Measurements from ENCODE around the gene KHDC1L.

The KHDC1L gene

DNA sequence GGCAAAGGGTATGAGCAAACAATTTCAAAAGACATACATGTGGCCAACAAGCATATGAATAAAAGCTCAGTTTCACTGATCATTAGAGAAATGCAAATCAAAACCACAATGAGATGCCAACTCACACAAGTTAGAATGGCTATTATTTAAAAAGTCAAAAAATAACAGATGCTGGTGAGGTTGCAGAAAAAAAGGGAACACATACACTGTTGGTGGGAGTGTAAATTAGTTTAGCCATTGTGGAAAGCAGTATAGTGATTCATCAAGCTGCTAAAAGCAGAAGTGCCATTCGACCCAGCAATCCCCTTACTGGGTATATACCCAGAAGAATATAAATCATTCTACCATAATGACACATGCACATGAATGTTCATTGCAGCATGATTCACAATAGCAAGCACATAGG, 6.7 kb upstream of the KHDC1L start:
- H3K4me3 ChIP-seq (replicated peaks; ENCODE audit: insufficient read depth, low read length) = no peak overlapping the region
- H3K27ac ChIP-seq (replicated peaks) = no peak overlapping the region
- TF ChIP-seq SPI1 (IDR thresholded peaks at IDR 0.05; ENCODE audit: borderline replicate concordance, low read depth) (peak; percentile 88), POLR2AphosphoS5 (IDR thresholded peaks at IDR 0.05; ENCODE audit: low read depth) (no peak), GABPA (IDR thresholded peaks at IDR 0.05; ENCODE audit: low read depth) (no peak)
- DNase-seq (ENCODE audit: low read depth in 1 of 2, low spot score in 1 of 2) = peak in 1 of 2 experiments; percentile 26
- no peaks in the 10 kb centered on the region for H3K27me3 ChIP-seq (ENCODE audit: insufficient read depth, poor library complexity, severe bottlenecking)

DNA sequence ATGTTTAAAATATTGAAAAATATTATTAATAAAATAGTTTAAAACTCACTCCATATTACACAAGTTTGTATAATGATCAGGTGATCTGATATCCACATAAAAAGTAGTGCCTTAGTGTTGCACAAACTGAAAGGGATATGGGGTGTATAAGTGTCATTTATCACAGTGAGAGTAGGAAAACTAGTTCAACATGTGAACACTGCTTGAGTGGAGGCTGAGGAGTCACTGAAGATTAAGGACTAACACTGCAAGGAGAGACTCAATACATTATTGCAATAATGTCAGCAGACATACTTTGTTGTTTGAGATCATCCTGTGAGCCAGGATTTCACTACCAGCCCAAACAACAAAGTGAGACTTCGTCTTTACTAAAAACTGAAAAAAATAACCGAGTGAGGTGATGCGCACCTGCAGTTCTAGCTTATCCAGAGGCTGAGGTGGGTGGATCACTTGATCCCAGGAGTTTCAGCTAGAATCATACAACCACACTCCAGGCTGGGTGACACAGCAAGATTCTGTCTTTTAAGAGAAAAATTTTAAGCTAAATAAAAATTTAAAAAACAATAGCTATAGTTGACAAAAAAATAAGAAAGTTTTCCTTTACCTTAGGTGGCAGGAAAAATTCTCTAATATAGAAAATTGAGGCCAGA, 2.4 kb upstream of the KHDC1L start:
- TF ChIP-seq, protein P1, sequence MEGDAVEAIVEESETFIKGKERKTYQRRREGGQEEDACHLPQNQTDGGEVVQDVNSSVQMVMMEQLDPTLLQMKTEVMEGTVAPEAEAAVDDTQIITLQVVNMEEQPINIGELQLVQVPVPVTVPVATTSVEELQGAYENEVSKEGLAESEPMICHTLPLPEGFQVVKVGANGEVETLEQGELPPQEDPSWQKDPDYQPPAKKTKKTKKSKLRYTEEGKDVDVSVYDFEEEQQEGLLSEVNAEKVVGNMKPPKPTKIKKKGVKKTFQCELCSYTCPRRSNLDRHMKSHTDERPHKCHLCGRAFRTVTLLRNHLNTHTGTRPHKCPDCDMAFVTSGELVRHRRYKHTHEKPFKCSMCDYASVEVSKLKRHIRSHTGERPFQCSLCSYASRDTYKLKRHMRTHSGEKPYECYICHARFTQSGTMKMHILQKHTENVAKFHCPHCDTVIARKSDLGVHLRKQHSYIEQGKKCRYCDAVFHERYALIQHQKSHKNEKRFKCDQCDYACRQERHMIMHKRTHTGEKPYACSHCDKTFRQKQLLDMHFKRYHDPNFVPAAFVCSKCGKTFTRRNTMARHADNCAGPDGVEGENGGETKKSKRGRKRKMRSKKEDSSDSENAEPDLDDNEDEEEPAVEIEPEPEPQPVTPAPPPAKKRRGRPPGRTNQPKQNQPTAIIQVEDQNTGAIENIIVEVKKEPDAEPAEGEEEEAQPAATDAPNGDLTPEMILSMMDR (IDR thresholded peaks at IDR 0.05; ENCODE audit: insufficient read depth, low read length) = no peak
- TF ChIP-seq GABPA (IDR thresholded peaks at IDR 0.05; ENCODE audit: low read depth) = no peak
- TF ChIP-seq, protein P2, sequence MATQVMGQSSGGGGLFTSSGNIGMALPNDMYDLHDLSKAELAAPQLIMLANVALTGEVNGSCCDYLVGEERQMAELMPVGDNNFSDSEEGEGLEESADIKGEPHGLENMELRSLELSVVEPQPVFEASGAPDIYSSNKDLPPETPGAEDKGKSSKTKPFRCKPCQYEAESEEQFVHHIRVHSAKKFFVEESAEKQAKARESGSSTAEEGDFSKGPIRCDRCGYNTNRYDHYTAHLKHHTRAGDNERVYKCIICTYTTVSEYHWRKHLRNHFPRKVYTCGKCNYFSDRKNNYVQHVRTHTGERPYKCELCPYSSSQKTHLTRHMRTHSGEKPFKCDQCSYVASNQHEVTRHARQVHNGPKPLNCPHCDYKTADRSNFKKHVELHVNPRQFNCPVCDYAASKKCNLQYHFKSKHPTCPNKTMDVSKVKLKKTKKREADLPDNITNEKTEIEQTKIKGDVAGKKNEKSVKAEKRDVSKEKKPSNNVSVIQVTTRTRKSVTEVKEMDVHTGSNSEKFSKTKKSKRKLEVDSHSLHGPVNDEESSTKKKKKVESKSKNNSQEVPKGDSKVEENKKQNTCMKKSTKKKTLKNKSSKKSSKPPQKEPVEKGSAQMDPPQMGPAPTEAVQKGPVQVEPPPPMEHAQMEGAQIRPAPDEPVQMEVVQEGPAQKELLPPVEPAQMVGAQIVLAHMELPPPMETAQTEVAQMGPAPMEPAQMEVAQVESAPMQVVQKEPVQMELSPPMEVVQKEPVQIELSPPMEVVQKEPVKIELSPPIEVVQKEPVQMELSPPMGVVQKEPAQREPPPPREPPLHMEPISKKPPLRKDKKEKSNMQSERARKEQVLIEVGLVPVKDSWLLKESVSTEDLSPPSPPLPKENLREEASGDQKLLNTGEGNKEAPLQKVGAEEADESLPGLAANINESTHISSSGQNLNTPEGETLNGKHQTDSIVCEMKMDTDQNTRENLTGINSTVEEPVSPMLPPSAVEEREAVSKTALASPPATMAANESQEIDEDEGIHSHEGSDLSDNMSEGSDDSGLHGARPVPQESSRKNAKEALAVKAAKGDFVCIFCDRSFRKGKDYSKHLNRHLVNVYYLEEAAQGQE (IDR thresholded peaks at IDR 0.05; ENCODE audit: insufficient replicate concordance, low read depth) = no peak
- no peak for TF ChIP-seq POLR2AphosphoS5 (IDR thresholded peaks at IDR 0.05; ENCODE audit: low read depth)
- TF ChIP-seq SPI1 (IDR thresholded peaks at IDR 0.05; ENCODE audit: borderline replicate concordance, low read depth) = no peak
- H3K27ac ChIP-seq (replicated peaks) = no peak overlapping the region
- H3K27me3 ChIP-seq (ENCODE audit: insufficient read depth, poor library complexity, severe bottlenecking) = no peaks in the 10 kb centered on the region
- DNase-seq (ENCODE audit: low read depth in 1 of 2, low spot score in 1 of 2) = no peak
- no peak overlapping the region for H3K4me3 ChIP-seq (replicated peaks; ENCODE audit: insufficient read depth, low read length)

DNA sequence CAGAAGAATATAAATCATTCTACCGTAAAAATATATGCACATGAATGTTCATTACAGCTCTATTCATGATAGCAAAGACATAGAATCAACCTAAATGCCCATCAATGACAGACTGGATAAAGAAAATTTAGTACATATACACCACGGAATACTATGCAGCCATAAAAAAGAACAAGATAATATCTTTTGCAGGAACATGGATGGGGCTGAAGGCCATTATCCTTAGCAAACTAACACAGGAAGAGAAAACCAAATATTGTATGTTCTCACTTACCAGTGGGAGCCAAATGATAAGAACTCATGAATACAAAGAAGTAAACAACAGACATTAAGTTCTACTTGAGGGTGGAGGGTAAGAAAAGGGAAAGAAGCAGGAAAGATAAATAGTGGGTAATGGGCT, 8.4 kb downstream of the KHDC1L start:
- no peaks in the 10 kb centered on the region for H3K27me3 ChIP-seq (ENCODE audit: insufficient read depth, poor library complexity, severe bottlenecking)
- no peak for TF ChIP-seq GABPA (IDR thresholded peaks at IDR 0.05; ENCODE audit: low read depth)
- TF ChIP-seq, protein P1 (IDR thresholded peaks at IDR 0.05; ENCODE audit: insufficient read depth, low read length) = no peak
- TF ChIP-seq, protein P2 (IDR thresholded peaks at IDR 0.05; ENCODE audit: insufficient replicate concordance, low read depth) = no peak
- no peak for TF ChIP-seq SPI1 (IDR thresholded peaks at IDR 0.05; ENCODE audit: borderline replicate concordance, low read depth)
- TF ChIP-seq POLR2AphosphoS5 (IDR thresholded peaks at IDR 0.05; ENCODE audit: low read depth) = no peak
- no peak overlapping the region for H3K4me3 ChIP-seq (replicated peaks; ENCODE audit: insufficient read depth, low read length)
- DNase-seq (ENCODE audit: low read depth in 1 of 2, low spot score in 1 of 2) = no peak
- no peak overlapping the region for H3K27ac ChIP-seq (replicated peaks)

DNA sequence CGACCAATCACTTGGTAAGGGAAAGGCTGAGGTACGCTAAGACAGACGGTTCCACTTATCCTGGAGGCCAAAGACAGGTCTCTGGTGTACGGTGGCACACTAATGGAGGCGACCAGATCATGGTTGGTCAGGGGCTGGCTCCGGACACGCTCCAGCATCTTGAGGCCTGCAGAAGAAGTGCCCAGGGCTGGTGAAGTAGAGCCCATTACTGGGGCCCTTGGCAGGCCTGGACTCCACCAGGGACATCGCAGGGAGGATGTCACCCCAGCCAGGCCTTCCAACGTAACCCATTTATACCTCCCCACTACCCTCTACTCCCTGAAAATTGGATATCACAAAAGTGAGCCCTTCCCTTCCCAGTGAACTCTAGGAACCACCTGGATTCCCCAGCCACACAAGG, 16.2 kb downstream of the KHDC1L start:
- peaks cover 2% of the 10 kb centered on the region for H3K27me3 ChIP-seq (ENCODE audit: insufficient read depth, poor library complexity, severe bottlenecking)
- TF ChIP-seq POLR2AphosphoS5 (IDR thresholded peaks at IDR 0.05; ENCODE audit: low read depth) (no peak), SPI1 (IDR thresholded peaks at IDR 0.05; ENCODE audit: borderline replicate concordance, low read depth) (no peak), GABPA (IDR thresholded peaks at IDR 0.05; ENCODE audit: low read depth) (no peak)
- TF ChIP-seq, protein P2 (IDR thresholded peaks at IDR 0.05; ENCODE audit: insufficient replicate concordance, low read depth) = no peak
- TF ChIP-seq, protein P1 (IDR thresholded peaks at IDR 0.05; ENCODE audit: insufficient read depth, low read length) = no peak

More for the DNA sequence above, 16.2 kb downstream of the KHDC1L start:
- Histone ChIP-seq H3K27ac (replicated peaks) (no peak overlapping the region), H3K4me3 (replicated peaks; ENCODE audit: insufficient read depth, low read length) (no peak overlapping the region)
- no peak for DNase-seq (ENCODE audit: low read depth in 1 of 2, low spot score in 1 of 2)
